Astrocyte (in vitro differentiated cells and primary cell): ENCODE measurements around the gene SCTR.

Experiments used
- CTCF ChIP-seq: IDR thresholded peaks from 2 replicates; pipeline ENCODE4 v1.5.1; 2011; ENCODE audit warnings: low read depth, mild to moderate bottlenecking, inconsistent platforms, low read length, moderate library complexity; ENCODE audit not compliant: insufficient read depth
- EZH2 ChIP-seq: IDR thresholded peaks from 2 replicates; pipeline ENCODE4 v1.6.1; 2012; ENCODE audit warnings: mild to moderate bottlenecking, low read length, inconsistent platforms; ENCODE audit not compliant: insufficient read depth

DNA sequence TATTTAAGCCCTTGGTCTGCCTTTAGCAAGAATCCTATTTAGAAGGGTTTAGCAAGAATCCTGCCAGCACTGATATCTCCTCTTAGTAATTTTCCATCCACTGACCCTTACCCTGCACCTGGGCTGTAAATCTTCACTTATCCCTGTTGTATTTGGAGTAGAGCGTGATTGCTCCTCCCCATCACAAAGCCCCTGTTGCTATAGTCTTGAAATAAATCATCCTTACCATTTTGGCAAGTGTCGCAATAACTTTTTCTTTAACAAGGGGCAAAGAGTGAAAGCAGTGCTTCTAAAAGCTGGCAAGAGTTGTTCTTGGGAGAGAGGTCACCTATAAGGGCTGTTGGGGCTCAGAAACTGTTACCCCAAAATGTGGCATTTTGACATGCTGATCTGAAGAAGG is 3.7 kb upstream of the SCTR start:
- no peak for TF ChIP-seq CTCF
- no peak for TF ChIP-seq EZH2
